ENCODE data around the gene CDCA7. TPM values are rescaled to one million over a fixed set of nuclear protein-coding genes. Genes with fewer than 3 reads are reported as not detected.

The CDCA7 gene
- total RNA-seq, 3 donors from 2014 or later, result 0.16 to 3.2 (median 2.3) TPM

DNA sequence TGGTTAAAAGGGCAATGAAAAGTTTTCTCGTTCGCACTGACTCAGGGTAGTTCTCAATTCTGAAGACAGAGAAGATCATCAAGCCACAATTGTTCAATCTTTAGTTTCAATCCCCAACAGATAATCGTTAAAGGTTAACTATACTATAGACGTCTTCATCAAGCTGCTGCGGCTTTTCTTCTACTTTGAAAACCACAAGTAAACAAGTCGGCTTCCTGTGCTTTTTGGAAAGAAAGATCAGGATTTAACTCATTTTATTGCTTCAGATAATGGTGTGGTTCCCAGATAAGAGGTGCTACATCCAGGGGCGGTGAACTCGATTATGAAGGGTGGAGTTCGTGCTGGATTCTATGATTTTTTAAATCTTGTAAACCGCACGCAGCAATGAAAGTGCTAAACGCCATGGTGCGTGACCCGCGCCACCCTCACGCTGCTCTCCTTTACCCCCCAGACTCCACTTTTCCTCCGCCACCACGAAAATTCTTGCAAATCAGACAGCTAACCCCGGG, 545 bp upstream of the CDCA7 start:
- H3K27me3 ChIP-seq, result peaks cover 0 to 47% of the 10 kb centered on the region in 2 donors
- H3K27ac ChIP-seq, result peak overlapping the region in 1 of 2 donors; percentile 8
- TF ChIP-seq POLR2A (IDR thresholded peaks at IDR 0.05) (no peak), POLR2AphosphoS5 (IDR thresholded peaks at IDR 0.05) (no peak), CTCF (IDR thresholded peaks at IDR 0.05) (no peak)
- no peaks in the 10 kb centered on the region for H3K36me3 ChIP-seq
- intact Hi-C loops (cut with DNase I; ENCODE audit: low total_unique reads), result no loop called here
- no peaks in the 10 kb centered on the region for H3K4me1 ChIP-seq
- H3K4me3 ChIP-seq, result peak overlapping the region; percentile 47 to 70 (median 63)
- DNase-seq (ENCODE audit: low spot score in 2 of 2), result no peak
- no peaks in the 10 kb centered on the region for H3K9me3 ChIP-seq

GRCh38 chr2:173355132-173355865, 627 bp downstream of the CDCA7 start:
- Histone ChIP-seq H3K27ac (peak overlapping the region; percentile 8 to 40), H3K9me3 (no peaks in the 10 kb centered on the region), H3K4me1 (no peaks in the 10 kb centered on the region), H3K36me3 (no peaks in the 10 kb centered on the region), H3K27me3 (peaks cover 0 to 47% of the 10 kb centered on the region in 2 donors), H3K4me3 (peak overlapping the region; percentile 47 to 70 (median 63))
- intact Hi-C loops (cut with DNase I; ENCODE audit: low total_unique reads), result no loop called here
- no peak for TF ChIP-seq POLR2A (IDR thresholded peaks at IDR 0.05)
- TF ChIP-seq POLR2AphosphoS5 (IDR thresholded peaks at IDR 0.05), result no peak
- no peak for TF ChIP-seq CTCF (IDR thresholded peaks at IDR 0.05)
- DNase-seq (ENCODE audit: low spot score in 2 of 2), result peak in 1 of 2 donors; percentile 19

DNA sequence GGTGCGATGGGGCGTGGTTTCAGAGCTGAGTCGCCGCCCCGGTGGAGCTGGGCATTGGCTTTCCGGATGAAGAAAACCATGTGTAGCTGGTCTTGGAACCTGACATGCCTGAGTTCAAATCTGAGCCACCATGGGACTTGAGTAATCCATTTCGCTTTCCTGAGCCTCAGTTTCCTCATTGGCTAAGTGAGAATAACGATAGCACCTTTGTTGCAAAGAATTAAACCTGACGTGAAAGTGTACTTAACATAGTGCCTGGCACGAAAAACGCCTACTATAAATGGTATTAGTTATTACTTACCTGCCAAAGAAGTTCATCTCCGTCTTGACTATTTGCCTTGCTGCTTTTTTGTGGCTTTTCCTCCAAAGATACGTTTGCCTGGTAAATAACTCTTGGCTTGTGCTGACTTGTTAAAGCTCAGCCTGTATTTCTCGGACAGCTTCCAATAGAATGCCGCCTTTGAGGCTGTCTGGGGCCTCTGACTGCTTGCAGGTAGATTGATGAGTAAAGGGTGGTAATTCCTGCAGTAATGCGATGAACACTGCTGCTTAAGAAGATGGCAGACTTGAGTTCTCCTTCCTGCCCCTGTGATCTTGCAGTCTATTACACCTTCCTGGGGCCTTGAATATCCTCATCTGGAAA, 1.3 kb downstream of the CDCA7 start:
- intact Hi-C loops (cut with DNase I; ENCODE audit: low total_unique reads), result no loop called here
- no peak overlapping the region for H3K27ac ChIP-seq

DNA sequence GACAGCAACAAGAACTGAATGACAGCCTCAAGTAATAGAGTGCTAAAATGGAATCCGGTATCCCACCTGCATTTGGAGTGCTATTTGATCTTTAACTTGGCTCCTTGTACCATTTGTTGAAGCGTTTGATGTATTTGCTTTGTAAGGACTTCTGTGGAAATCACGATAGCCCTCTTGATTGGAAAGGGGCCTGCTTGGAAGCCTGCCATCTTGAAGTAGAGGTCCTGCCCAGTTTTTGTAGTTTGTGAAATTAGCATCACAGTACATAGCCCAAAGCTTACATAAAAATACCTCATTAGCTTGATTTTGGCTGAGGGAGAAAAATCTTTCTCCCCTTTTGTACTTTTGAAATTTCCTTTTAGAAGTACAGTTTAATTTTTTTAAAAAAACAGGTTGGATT, 2.7 kb downstream of the CDCA7 start:
- Histone ChIP-seq H3K4me1 (no peaks in the 10 kb centered on the region), H3K4me3 (no peak overlapping the region), H3K27ac (no peak overlapping the region), H3K9me3 (no peaks in the 10 kb centered on the region), H3K27me3 (peaks cover 0 to 44% of the 10 kb centered on the region in 2 donors), H3K36me3 (no peaks in the 10 kb centered on the region)
- DNase-seq (ENCODE audit: low spot score in 2 of 2), result no peak
- TF ChIP-seq POLR2A (IDR thresholded peaks at IDR 0.05), result no peak
- no peak for TF ChIP-seq POLR2AphosphoS5 (IDR thresholded peaks at IDR 0.05)
- no peak for TF ChIP-seq CTCF (IDR thresholded peaks at IDR 0.05)
- intact Hi-C loops (cut with DNase I; ENCODE audit: low total_unique reads), result no loop called here

More for the DNA sequence above, 1.3 kb downstream of the CDCA7 start:
- Histone ChIP-seq H3K4me1 (no peaks in the 10 kb centered on the region), H3K4me3 (peak overlapping the region; percentile 47 to 70 (median 63)), H3K27me3 (peaks cover 0 to 47% of the 10 kb centered on the region in 2 donors), H3K9me3 (no peaks in the 10 kb centered on the region), H3K36me3 (no peaks in the 10 kb centered on the region)
- TF ChIP-seq CTCF (IDR thresholded peaks at IDR 0.05), result no peak
- no peak for TF ChIP-seq POLR2AphosphoS5 (IDR thresholded peaks at IDR 0.05)
- no peak for TF ChIP-seq POLR2A (IDR thresholded peaks at IDR 0.05)
- no peak for DNase-seq (ENCODE audit: low spot score in 2 of 2)

GRCh38 chr2:173358616-173359015, 3.9 kb downstream of the CDCA7 start:
- Histone ChIP-seq H3K9me3 (no peaks in the 10 kb centered on the region), H3K36me3 (no peaks in the 10 kb centered on the region), H3K27ac (no peak overlapping the region), H3K27me3 (peaks cover 0 to 34% of the 10 kb centered on the region in 2 donors), H3K4me3 (no peak overlapping the region), H3K4me1 (no peaks in the 10 kb centered on the region)
- no peak for DNase-seq (ENCODE audit: low spot score in 2 of 2)
- TF ChIP-seq POLR2AphosphoS5 (IDR thresholded peaks at IDR 0.05) (no peak), POLR2A (IDR thresholded peaks at IDR 0.05) (no peak), CTCF (IDR thresholded peaks at IDR 0.05) (no peak)
- intact Hi-C loops (cut with DNase I; ENCODE audit: low total_unique reads), result no loop called here
